Heart right ventricle (tissue), 16 donors: ENCODE results near the gene RSPH3. TPM values are rescaled to one million over a fixed set of nuclear protein-coding genes. Genes with fewer than 3 reads are reported as not detected.
A peak's percentile ranks its signal among the peaks of the same experiment; 100 is the strongest.
"Not testable (repeated sequence)": the region's sequence is repeated elsewhere in the genome, so short reads cannot be mapped to it uniquely, and the experiment has no call there.

Source experiments
- ATAC-seq, 8 donors: fragments of 200-7000 bp; cut with Tn5 transposase; one replicate each; pipeline ENCODE4 v1.9.1; 2020; ENCODE audit warnings: mild to moderate bottlenecking in 8 of 8, moderate library complexity in 8 of 8, moderate number of reproducible peaks in 1 of 8
- DNase-seq, 2 donors: peaks; one replicate each; pipeline ENCODE4 v3.0.0-alpha.2; 2020
- H3K27ac ChIP-seq, 10 donors: fragments of 200-600 bp; sonication (generic) in 2 of 10; one replicate each; pipeline versions ENCODE4 v1.5.0 to v1.8.0; 2020 to 2022; ENCODE audit warnings: mild to moderate bottlenecking in 3 of 10
- H3K27me3 ChIP-seq, 7 donors: fragments of 200-600 bp; one replicate each; pipeline ENCODE4 v1.8.0; 2021 to 2022; ENCODE audit warnings: mild to moderate bottlenecking in 2 of 7
- H3K36me3 ChIP-seq, 9 donors: fragments of 200-600 bp; sonication (generic) in 1 of 9; one replicate each; pipeline versions ENCODE4 v1.5.0 to v1.8.0; 2020 to 2022; ENCODE audit warnings: mild to moderate bottlenecking in 2 of 9
- H3K4me1 ChIP-seq, 9 donors: fragments of 200-600 bp; sonication (generic) in 1 of 9; one replicate each; pipeline versions ENCODE4 v1.5.0 to v1.8.0; 2020 to 2022; ENCODE audit warnings: mild to moderate bottlenecking in 4 of 9
- H3K4me3 ChIP-seq, 10 donors: fragments of 200-600 bp; sonication (generic) in 2 of 10; one replicate each; pipeline versions ENCODE4 v1.5.0 to v1.8.0; 2020 to 2022; ENCODE audit warnings: mild to moderate bottlenecking in 7 of 10, moderate library complexity in 2 of 10
- H3K9me3 ChIP-seq, 11 donors: fragments of 200-600 bp in 10 of 11; sonication (generic) in 2 of 11; one replicate each; pipeline versions ENCODE4 v1.5.0 to v1.8.0; 2013 to 2022; ENCODE audit warnings: mild to moderate bottlenecking in 2 of 11, control low read depth in 1 of 11, moderate library complexity in 1 of 11
- CTCF ChIP-seq, 9 donors: fragments of 200-600 bp; sonication (generic) in 2 of 9; IDR thresholded peaks; one replicate each; pipeline versions ENCODE4 v1.5.0 to v1.8.0; 2021 to 2022; ENCODE audit warnings: antibody characterized with exemption in 9 of 9, mild to moderate bottlenecking in 5 of 9, moderate library complexity in 1 of 9
- WGBS, 2 donors: extraction: QIAGEN DNeasy Blood & Tissue Kit; methylation state at CpG; one replicate each; pipeline ENCODE4 v1.1.7; 2013; ENCODE audit warnings: inconsistent platforms in 1 of 2; 5-methylcytosine and 5-hydroxymethylcytosine counted together
- intact Hi-C, 10 donors: fragments of 100-400 bp; cut with DNase I; formaldehyde crosslinking; loops; one replicate each; pipeline versions ENCODE4 v1.11.1 to v1.14.2; 2022
- polyA plus RNA-seq, 2 donors: library from polyadenylated mRNA; stranded (reverse); fragments of 200-250 nt; gene quantifications; one replicate each; pipeline ENCODE4 v1.2.3, GENCODE V29; 2013
- total RNA-seq, 10 donors: library from RNA; stranded (reverse); fragmentation: NEBNext Ultra II Directional in 3 of 10; extraction: Animal tissue kit (Norgen Biotek cat#: 25700) in 3 of 10; gene quantifications; one replicate each; pipeline versions ENCODE4 v1.2.1 to v1.2.4, GENCODE V29; 2021 to 2023
- donor health status: Arrhythmogenic right ventricular cardiomyopathy.
- donor health status: ischemic (EF 13 %, LVEDD 7.1; RV severe dilation, severe dysfunction).
- donor health status: healthy with polysubstance abuse.
- donor health status: DM: no; HTN: yes; CAD: no.
- donor health status: DM: no; HTN: no; CAD: no.
- donor health status: ischemic (EF 25% LVEDD 6.9; RV normal size, moderate dysfunction).
- donor health status: ischemic (EF 25% LVEDD 5.7; RV mildly dilated, moderate dysfunction).
- donor health status: healthy.
- donor health status: DM: yes; HTN: yes; CAD: no.
- donor health status: Ischemic cardiomyopathy.
- donor health status: ischemic (EF 35%, LVEDD 5.7; RV mildly dilated, moderate dysfunction).
- donor health status: nonischemic (EF 11% LVEDD 7.7; RV severe dilation, severe dysfunction).
- donor health status: DM: yes; HTN: yes; CAD: no.
- donor health status: PGD.
- donor health status: ischemic (EF 29% LVEDD 5.4; RV normal size, mild dysfunction).
- donor health status: nonischemic (EF 23%, LVEDD 6.1; RV moderate dilation, normal function).

Gene RSPH3
- total and polyA plus RNA-seq, 12 donors = 2.3 to 11.7 (median 10.1) TPM

- intact Hi-C loops = no loop called here
- Histone ChIP-seq H3K27me3 (no peaks in the 10 kb centered on the region), H3K9me3 (no peaks in the 10 kb centered on the region), H3K4me3 (no peak overlapping the region), H3K4me1 (no peaks in the 10 kb centered on the region), H3K36me3 (peaks cover 0 to 4% (median 0%) of the 10 kb centered on the region in 9 donors), H3K27ac (no peak overlapping the region)
- peak in 2 of 8 donors; percentile 9 to 38 for ATAC-seq
- TF ChIP-seq CTCF (IDR thresholded peaks at IDR 0.05) = peak in 3 of 9 donors; percentile 10 to 25 (median 20)
- DNase-seq = no peak
- 89 to 91% methylated on average over 7 of the region's 7 CpGs for WGBS, 2 donors
Observed at GRCh38 chr6:158958504-158959386, 41.3 kb downstream of the RSPH3 start.

GRCh38 chr6:158955255-158955654 is 44.7 kb downstream of the RSPH3 start:
- WGBS, 2 donors = 91 to 94% methylated on average over 3 of the region's 3 CpGs
- Histone ChIP-seq H3K4me1 (no peaks in the 10 kb centered on the region), H3K4me3 (no peak overlapping the region), H3K27me3 (no peaks in the 10 kb centered on the region), H3K27ac (no peak overlapping the region), H3K36me3 (no peaks in the 10 kb centered on the region), H3K9me3 (peaks cover 0 to 10% (median 0%) of the 10 kb centered on the region in 11 donors)
- intact Hi-C loops = no loop called here
- ATAC-seq (no peak), DNase-seq (no peak)
- TF ChIP-seq CTCF (IDR thresholded peaks at IDR 0.05) = no peak

GRCh38 chr6:158954753-158955152 is 45.2 kb downstream of the RSPH3 start:
- Histone ChIP-seq H3K9me3 (peaks cover 0 to 10% (median 0%) of the 10 kb centered on the region in 11 donors), H3K4me3 (no peak overlapping the region), H3K27me3 (no peaks in the 10 kb centered on the region), H3K36me3 (no peaks in the 10 kb centered on the region), H3K4me1 (no peaks in the 10 kb centered on the region), H3K27ac (no peak overlapping the region)
- ATAC-seq = no peak
- DNase-seq = no peak
- no peak for TF ChIP-seq CTCF (IDR thresholded peaks at IDR 0.05)
- 56% methylated on average over 2 of the region's 2 CpGs for WGBS, 2 donors
- intact Hi-C loops = no loop called here

- ATAC-seq, H3K27me3 ChIP-seq, DNase-seq, H3K27ac ChIP-seq, H3K36me3 ChIP-seq, H3K9me3 ChIP-seq, intact Hi-C loops, H3K4me3 ChIP-seq, H3K4me1 ChIP-seq: not testable (repeated sequence)
- WGBS, 2 donors = 94 to 95% methylated on average over 3 of the region's 3 CpGs
Observed at GRCh38 chr6:158952011-158952410, 48.0 kb downstream of the RSPH3 start.

- H3K4me1 ChIP-seq, H3K27me3 ChIP-seq, H3K27ac ChIP-seq, H3K36me3 ChIP-seq, H3K9me3 ChIP-seq, intact Hi-C loops, ATAC-seq, DNase-seq, H3K4me3 ChIP-seq: not testable (repeated sequence)
- 98% methylated on average over 2 of the region's 2 CpGs for WGBS, 2 donors
Observed at GRCh38 chr6:158951565-158951964, 48.4 kb downstream of the RSPH3 start.
